Heart left ventricle (tissue), 13 donors: Measurements from ENCODE around the gene CTU2.

ENCODE experiments used
- CTCF ChIP-seq, 12 donors: fragments of 200-600 bp; sonication (generic) in 4 of 12; IDR thresholded peaks; one replicate each; pipeline versions ENCODE4 v1.5.0 to v1.8.0; 2018 to 2022; ENCODE audit warnings: antibody characterized with exemption in 12 of 12, mild to moderate bottlenecking in 5 of 12
- POLR2A ChIP-seq, 2 donors: fragments of 450-650 bp; IDR thresholded peaks; one replicate each; pipeline ENCODE4 v1.6.1; 2017; ENCODE audit warnings: antibody characterized with exemption in 2 of 2, mild to moderate bottlenecking in 2 of 2, moderate library complexity in 2 of 2
- donor health status: ischemic (EF 13 %, LVEDD 7.1; RV severe dilation, severe dysfunction).
- donor health status: DM: no; HTN: yes; CAD: no.
- donor health status: DM: no; HTN: no; CAD: no.
- donor health status: ischemic (EF 25% LVEDD 6.9; RV normal size, moderate dysfunction).
- donor health status: ischemic (EF 25% LVEDD 5.7; RV mildly dilated, moderate dysfunction).
- donor health status: ischemic (EF 35%, LVEDD 5.7; RV mildly dilated, moderate dysfunction).
- donor health status: nonischemic (EF 11% LVEDD 7.7; RV severe dilation, severe dysfunction).
- donor health status: DM: yes; HTN: yes; CAD: no.
- donor health status: PGD.
- donor health status: ischemic (EF 29% LVEDD 5.4; RV normal size, mild dysfunction).
- donor health status: nonischemic (EF 23%, LVEDD 6.1; RV moderate dilation, normal function).

GRCh38 chr16:88734361-88734728, 28.0 kb downstream of the CTU2 start:
- TF ChIP-seq CTCF (IDR thresholded peaks at IDR 0.05) (no peak), POLR2A (IDR thresholded peaks at IDR 0.05) (no peak)
